ENCODE data around the gene LDLRAD4.

LDLRAD4 gene

GRCh38 chr18:13236411-13236810, 17.9 kb downstream of the LDLRAD4 start:
- no peak overlapping the region for H3K27ac ChIP-seq (ENCODE audit: low read length)
- no CpG with 5 or more reads among the region's 9 CpGs for WGBS (ENCODE audit: insufficient coverage, insufficient read length)
- H3K4me3 ChIP-seq (ENCODE audit: low read length): no peak overlapping the region

GRCh38 chr18:13237073-13237472, 18.5 kb downstream of the LDLRAD4 start:
- no peaks in the 10 kb centered on the region for H3K9me3 ChIP-seq (ENCODE audit: control insufficient read depth, insufficient read depth, low read length)
- no CpG with 5 or more reads among the region's 7 CpGs for WGBS (ENCODE audit: insufficient coverage, insufficient read length)
- H3K4me3 ChIP-seq (ENCODE audit: low read length): no peak overlapping the region
- H3K27ac ChIP-seq (ENCODE audit: low read length): no peak overlapping the region
- no peaks in the 10 kb centered on the region for H3K27me3 ChIP-seq (ENCODE audit: control insufficient read depth, insufficient read depth, low read length)
- peaks cover 1% of the 10 kb centered on the region; the same call in 1 of the 2 replicates for H3K4me1 ChIP-seq (ENCODE audit: control insufficient read depth, insufficient read depth, low read length)
- no peak for DNase-seq (ENCODE audit: low read depth, low spot score)
- H3K36me3 ChIP-seq (ENCODE audit: control insufficient read depth, insufficient read depth, low read length): no peaks in the 10 kb centered on the region

More at GRCh38 chr18:13236411-13236810, 17.9 kb downstream of the LDLRAD4 start:
- Histone ChIP-seq H3K9me3 (ENCODE audit: control insufficient read depth, insufficient read depth, low read length) (no peaks in the 10 kb centered on the region), H3K36me3 (ENCODE audit: control insufficient read depth, insufficient read depth, low read length) (no peaks in the 10 kb centered on the region), H3K27me3 (ENCODE audit: control insufficient read depth, insufficient read depth, low read length) (no peaks in the 10 kb centered on the region), H3K4me1 (ENCODE audit: control insufficient read depth, insufficient read depth, low read length) (peaks cover 1% of the 10 kb centered on the region; the same call in 1 of the 2 replicates)
- no peak for DNase-seq (ENCODE audit: low read depth, low spot score)

GRCh38 chr18:13237641-13238040, 19.1 kb downstream of the LDLRAD4 start:
- peaks cover 1% of the 10 kb centered on the region; the same call in 1 of the 2 replicates for H3K4me1 ChIP-seq (ENCODE audit: control insufficient read depth, insufficient read depth, low read length)
- H3K36me3 ChIP-seq (ENCODE audit: control insufficient read depth, insufficient read depth, low read length): no peaks in the 10 kb centered on the region
- H3K27me3 ChIP-seq (ENCODE audit: control insufficient read depth, insufficient read depth, low read length): no peaks in the 10 kb centered on the region
- no CpG with 5 or more reads among the region's 3 CpGs for WGBS (ENCODE audit: insufficient coverage, insufficient read length)
- no peak overlapping the region for H3K4me3 ChIP-seq (ENCODE audit: low read length)
- no peak for DNase-seq (ENCODE audit: low read depth, low spot score)
- H3K27ac ChIP-seq (ENCODE audit: low read length): no peak overlapping the region
- no peaks in the 10 kb centered on the region for H3K9me3 ChIP-seq (ENCODE audit: control insufficient read depth, insufficient read depth, low read length)

- H3K36me3 ChIP-seq (ENCODE audit: control insufficient read depth, insufficient read depth, low read length): no peaks in the 10 kb centered on the region
- no peaks in the 10 kb centered on the region; the same call in 1 of the 2 replicates for H3K27me3 ChIP-seq (ENCODE audit: control insufficient read depth, insufficient read depth, low read length)
- H3K4me3 ChIP-seq (ENCODE audit: low read length): no peak overlapping the region
- H3K4me1 ChIP-seq (ENCODE audit: control insufficient read depth, insufficient read depth, low read length): peaks cover 1% of the 10 kb centered on the region; the same call in 1 of the 2 replicates
- no peak overlapping the region for H3K27ac ChIP-seq (ENCODE audit: low read length)
- no peaks in the 10 kb centered on the region for H3K9me3 ChIP-seq (ENCODE audit: control insufficient read depth, insufficient read depth, low read length)
- WGBS (ENCODE audit: insufficient coverage, insufficient read length): no CpG with 5 or more reads among the region's 13 CpGs
- no peak for DNase-seq (ENCODE audit: low read depth, low spot score)
Observed at GRCh38 chr18:13239171-13239956, 20.8 kb downstream of the LDLRAD4 start.

- no peaks in the 10 kb centered on the region; the same call in 1 of the 2 replicates for H3K27me3 ChIP-seq (ENCODE audit: control insufficient read depth, insufficient read depth, low read length)
- no peak overlapping the region for H3K27ac ChIP-seq (ENCODE audit: low read length)
- DNase-seq (ENCODE audit: low read depth, low spot score): no peak
- H3K9me3 ChIP-seq (ENCODE audit: control insufficient read depth, insufficient read depth, low read length): no peaks in the 10 kb centered on the region
- no CpG with 5 or more reads among the region's 15 CpGs for WGBS (ENCODE audit: insufficient coverage, insufficient read length)
- H3K4me1 ChIP-seq (ENCODE audit: control insufficient read depth, insufficient read depth, low read length): peaks cover 1% of the 10 kb centered on the region; the same call in 1 of the 2 replicates
- no peak overlapping the region for H3K4me3 ChIP-seq (ENCODE audit: low read length)
- H3K36me3 ChIP-seq (ENCODE audit: control insufficient read depth, insufficient read depth, low read length): no peaks in the 10 kb centered on the region
Observed at GRCh38 chr18:13240060-13240725, 21.6 kb downstream of the LDLRAD4 start.

- Histone ChIP-seq H3K27me3 (ENCODE audit: control insufficient read depth, insufficient read depth, low read length) (no peaks in the 10 kb centered on the region; the same call in 1 of the 2 replicates), H3K36me3 (ENCODE audit: control insufficient read depth, insufficient read depth, low read length) (no peaks in the 10 kb centered on the region), H3K4me1 (ENCODE audit: control insufficient read depth, insufficient read depth, low read length) (no peaks in the 10 kb centered on the region), H3K27ac (ENCODE audit: low read length) (no peak overlapping the region), H3K9me3 (ENCODE audit: control insufficient read depth, insufficient read depth, low read length) (no peaks in the 10 kb centered on the region), H3K4me3 (ENCODE audit: low read length) (no peak overlapping the region)
- no peak for DNase-seq (ENCODE audit: low read depth, low spot score)
- no CpG with 5 or more reads among the region's 31 CpGs for WGBS (ENCODE audit: insufficient coverage, insufficient read length)
Observed at GRCh38 chr18:13241083-13241892, 22.7 kb downstream of the LDLRAD4 start.

GRCh38 chr18:13241893-13242175, 23.3 kb downstream of the LDLRAD4 start:
- H3K27ac ChIP-seq (ENCODE audit: low read length): no peak overlapping the region
- no CpG with 5 or more reads among the region's 13 CpGs for WGBS (ENCODE audit: insufficient coverage, insufficient read length)
- H3K27me3 ChIP-seq (ENCODE audit: control insufficient read depth, insufficient read depth, low read length): no peaks in the 10 kb centered on the region; the same call in 1 of the 2 replicates
- no peaks in the 10 kb centered on the region for H3K4me1 ChIP-seq (ENCODE audit: control insufficient read depth, insufficient read depth, low read length)
- no peak for DNase-seq (ENCODE audit: low read depth, low spot score)
- no peaks in the 10 kb centered on the region for H3K9me3 ChIP-seq (ENCODE audit: control insufficient read depth, insufficient read depth, low read length)
- no peak overlapping the region for H3K4me3 ChIP-seq (ENCODE audit: low read length)
- H3K36me3 ChIP-seq (ENCODE audit: control insufficient read depth, insufficient read depth, low read length): no peaks in the 10 kb centered on the region

GRCh38 chr18:13242797-13243196, 24.2 kb downstream of the LDLRAD4 start:
- H3K36me3 ChIP-seq (ENCODE audit: control insufficient read depth, insufficient read depth, low read length): no peaks in the 10 kb centered on the region
- H3K27me3 ChIP-seq (ENCODE audit: control insufficient read depth, insufficient read depth, low read length): no peaks in the 10 kb centered on the region; the same call in 1 of the 2 replicates
- no peak overlapping the region for H3K4me3 ChIP-seq (ENCODE audit: low read length)
- H3K9me3 ChIP-seq (ENCODE audit: control insufficient read depth, insufficient read depth, low read length): no peaks in the 10 kb centered on the region
- H3K4me1 ChIP-seq (ENCODE audit: control insufficient read depth, insufficient read depth, low read length): no peaks in the 10 kb centered on the region
- H3K27ac ChIP-seq (ENCODE audit: low read length): no peak overlapping the region
- DNase-seq (ENCODE audit: low read depth, low spot score): no peak
- WGBS (ENCODE audit: insufficient coverage, insufficient read length): no CpG with 5 or more reads among the region's 5 CpGs

- no peaks in the 10 kb centered on the region for H3K36me3 ChIP-seq (ENCODE audit: control insufficient read depth, insufficient read depth, low read length)
- WGBS (ENCODE audit: insufficient coverage, insufficient read length): 92% methylated on average over 6 of the region's 9 CpGs
- H3K9me3 ChIP-seq (ENCODE audit: control insufficient read depth, insufficient read depth, low read length): no peaks in the 10 kb centered on the region
- no peak for DNase-seq (ENCODE audit: low read depth, low spot score)
- H3K4me1 ChIP-seq (ENCODE audit: control insufficient read depth, insufficient read depth, low read length): no peaks in the 10 kb centered on the region
- H3K27me3 ChIP-seq (ENCODE audit: control insufficient read depth, insufficient read depth, low read length): no peaks in the 10 kb centered on the region; the same call in 1 of the 2 replicates
- no peak overlapping the region for H3K4me3 ChIP-seq (ENCODE audit: low read length)
- H3K27ac ChIP-seq (ENCODE audit: low read length): no peak overlapping the region
Observed at GRCh38 chr18:13243363-13243762, 24.8 kb downstream of the LDLRAD4 start.

GRCh38 chr18:13244135-13244534, 25.6 kb downstream of the LDLRAD4 start:
- H3K27me3 ChIP-seq (ENCODE audit: control insufficient read depth, insufficient read depth, low read length): no peaks in the 10 kb centered on the region; the same call in 1 of the 2 replicates
- 100% methylated on average over 1 of the region's 1 CpG for WGBS (ENCODE audit: insufficient coverage, insufficient read length)
- H3K4me3 ChIP-seq (ENCODE audit: low read length): no peak overlapping the region
- DNase-seq (ENCODE audit: low read depth, low spot score): no peak
- H3K4me1 ChIP-seq (ENCODE audit: control insufficient read depth, insufficient read depth, low read length): no peaks in the 10 kb centered on the region
- H3K36me3 ChIP-seq (ENCODE audit: control insufficient read depth, insufficient read depth, low read length): no peaks in the 10 kb centered on the region
- no peak overlapping the region for H3K27ac ChIP-seq (ENCODE audit: low read length)
- no peaks in the 10 kb centered on the region for H3K9me3 ChIP-seq (ENCODE audit: control insufficient read depth, insufficient read depth, low read length)
